HG02610 (cell line): ENCODE measurements around the gene RHBDL1.
A peak's percentile ranks its signal among the peaks of the same experiment; 100 is the strongest.

ENCODE experiments used
- ATAC-seq: cut with Tn5 transposase; IDR thresholded peaks from one replicate; pipeline ENCODE4 v1.9.1; 2021; ENCODE audit warnings: mild to moderate bottlenecking, moderate library complexity; ENCODE audit not compliant: unreplicated experiment

The RHBDL1 gene

GRCh38 chr16:636206-637080 lies 39.0 kb upstream of the RHBDL1 start, which contains the start of gene METTL26:
METTL26 (minus strand) TSS chr16:636305; CDS start chr16:636290, 15 bp downstream.
- ATAC-seq: peak; percentile 60

DNA sequence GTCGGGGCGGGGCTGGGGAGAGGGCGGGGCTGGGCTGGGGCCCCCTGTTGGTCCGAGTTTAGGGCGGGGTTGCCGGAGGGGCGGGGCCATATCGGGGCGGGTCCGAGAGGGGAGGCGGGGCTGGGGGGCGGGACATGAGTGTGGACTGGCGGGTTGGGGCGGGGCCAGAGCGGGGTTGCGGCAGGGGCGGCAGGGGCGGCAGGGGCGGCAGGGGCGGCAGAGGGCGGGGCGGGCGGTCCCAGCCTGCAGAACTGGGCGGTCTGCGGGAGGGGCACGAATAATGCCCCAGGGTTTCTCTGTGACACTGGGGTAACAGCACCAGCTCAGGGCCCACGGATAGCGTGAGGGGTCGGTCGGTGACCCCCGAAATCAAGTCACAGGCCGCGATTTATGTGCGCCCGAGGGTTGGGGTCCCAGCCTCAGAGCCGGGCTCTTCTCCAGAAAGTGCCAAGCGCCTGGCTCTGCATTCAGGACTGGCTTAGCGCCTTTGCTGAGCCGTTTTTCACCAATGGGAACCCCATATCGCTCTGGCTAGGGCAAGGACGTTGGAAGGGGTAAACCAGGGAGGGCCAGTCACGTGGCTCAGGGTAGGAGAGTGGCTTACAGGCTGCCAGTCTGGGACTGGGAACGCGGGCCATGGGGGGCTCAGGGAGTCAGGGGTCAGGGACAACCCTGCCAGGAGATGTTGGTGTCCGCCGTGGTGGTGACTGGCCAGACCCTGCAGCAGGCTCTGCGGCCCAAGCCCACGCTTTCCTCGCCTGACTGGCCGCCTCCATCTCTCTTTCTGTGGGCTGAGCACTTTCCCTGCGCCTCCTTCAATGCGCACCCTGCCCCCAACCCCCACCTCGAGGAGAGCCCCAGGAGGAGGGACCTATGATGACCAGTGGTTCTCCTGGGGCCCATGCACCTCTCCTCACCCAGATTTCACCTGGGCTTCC lies 38.1 kb upstream of the RHBDL1 start:
- peak; percentile 0 for ATAC-seq

GRCh38 chr16:638034-638543 lies 37.4 kb upstream of the RHBDL1 start:
- ATAC-seq: no peak

DNA sequence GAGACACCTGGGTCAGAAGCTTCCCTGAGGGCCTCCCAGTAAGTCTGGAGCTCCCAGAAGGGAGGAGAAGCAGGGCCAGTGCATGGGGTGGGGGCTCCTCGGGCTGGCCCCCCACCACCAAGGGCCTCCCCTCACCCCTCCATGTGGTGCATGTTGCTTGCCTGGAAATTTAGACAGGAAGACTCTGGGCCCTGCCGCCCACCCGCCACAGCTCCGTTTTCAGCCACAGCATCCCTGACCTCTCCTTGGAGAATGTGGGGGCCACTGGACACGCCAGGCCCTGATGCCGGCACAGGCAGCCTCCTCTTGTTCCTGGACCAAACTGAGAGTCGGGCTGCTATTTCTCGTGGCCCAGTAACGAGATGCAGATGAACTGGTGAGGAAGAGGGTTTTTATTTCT lies 36.6 kb upstream of the RHBDL1 start:
- ATAC-seq: no peak

DNA sequence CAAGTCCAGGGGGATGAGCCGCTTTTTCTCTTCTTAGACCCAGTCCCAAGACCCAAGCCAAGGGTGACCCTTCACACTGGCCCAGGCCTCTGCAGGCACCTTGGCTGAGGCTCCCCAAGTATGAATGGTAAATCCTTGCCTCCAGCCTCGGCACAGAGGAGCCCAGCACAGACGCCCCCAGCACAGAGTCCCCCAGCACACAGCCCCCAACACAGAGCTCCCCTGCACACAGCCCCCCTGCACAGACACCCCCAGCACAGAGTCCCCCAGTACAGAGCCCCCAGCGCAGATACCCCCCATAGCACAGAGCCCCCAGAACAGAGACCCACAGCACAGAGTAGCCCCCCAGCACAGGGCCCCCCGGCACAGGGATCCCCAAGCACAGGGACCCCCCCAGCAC lies 34.9 kb upstream of the RHBDL1 start:
- ATAC-seq: no peak

- peak; percentile 59 for ATAC-seq
These were observed 33.9 kb upstream of the RHBDL1 start, which contains the start of gene MCRIP2 for GRCh38 chr16:641326-642188. MCRIP2 (plus strand) TSS chr16:641828; CDS start chr16:641992, 164 bp downstream.

GRCh38 chr16:642189-643049 lies 33.1 kb upstream of the RHBDL1 start:
- ATAC-seq: peak; percentile 27

- ATAC-seq: no peak
These were observed 32.5 kb upstream of the RHBDL1 start for GRCh38 chr16:643050-643368.

DNA sequence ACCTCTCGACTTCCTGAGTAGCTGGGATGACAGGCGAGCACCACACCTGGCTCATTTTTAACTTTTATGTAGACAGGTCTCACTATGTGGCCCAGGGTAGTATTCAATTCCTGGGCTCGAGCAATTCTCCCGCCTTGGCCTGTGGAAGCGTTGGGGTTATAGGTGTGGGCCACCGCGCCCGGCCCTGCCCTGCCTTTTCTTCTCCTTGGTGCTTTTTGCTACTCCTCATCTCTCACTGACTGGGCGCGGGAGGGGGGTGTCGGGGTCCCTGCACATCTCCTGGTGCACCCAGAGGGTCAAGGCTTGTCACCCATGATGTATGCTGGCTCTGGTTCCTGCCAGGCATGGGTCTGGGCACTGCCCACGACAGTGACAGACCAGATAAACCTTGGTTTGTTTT lies 30.9 kb upstream of the RHBDL1 start:
- ATAC-seq: no peak

GRCh38 chr16:645852-646678 lies 29.4 kb upstream of the RHBDL1 start:
- ATAC-seq: no peak

DNA sequence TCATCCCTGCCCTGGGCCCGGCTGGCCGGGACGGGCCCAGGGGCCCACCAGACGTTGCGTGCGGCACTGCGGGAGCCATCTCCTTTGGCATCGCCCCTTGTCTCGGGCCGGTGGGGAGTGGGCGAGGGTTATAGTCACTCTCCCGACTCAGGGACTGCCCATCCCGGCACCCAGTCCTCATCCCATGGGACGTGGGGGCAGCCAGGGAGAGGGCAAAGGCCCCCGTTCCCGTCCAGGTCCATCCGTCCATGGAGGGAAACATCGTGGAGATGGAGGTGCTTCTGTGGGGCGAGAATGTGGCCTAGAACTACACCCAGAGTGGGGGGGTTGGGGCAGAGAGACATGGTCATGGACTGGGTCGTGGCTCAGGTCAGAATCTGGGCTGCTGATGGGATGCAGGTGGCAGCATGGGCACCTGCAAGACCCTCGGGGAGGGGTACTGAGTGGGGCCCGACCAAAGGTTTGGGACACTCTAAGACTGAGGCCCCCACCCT lies 28.7 kb upstream of the RHBDL1 start:
- ATAC-seq: no peak

- ATAC-seq: no peak
These were observed 28.1 kb upstream of the RHBDL1 start for GRCh38 chr16:647173-647902.

- no peak for ATAC-seq
These were observed 27.2 kb upstream of the RHBDL1 start for GRCh38 chr16:648071-648780.

- ATAC-seq: peak; percentile 74
These were observed 26.5 kb upstream of the RHBDL1 start, which contains the start of gene WDR90 for GRCh38 chr16:648781-649589. WDR90 (plus strand) TSS chr16:649365; CDS start chr16:649417, 52 bp downstream.

DNA sequence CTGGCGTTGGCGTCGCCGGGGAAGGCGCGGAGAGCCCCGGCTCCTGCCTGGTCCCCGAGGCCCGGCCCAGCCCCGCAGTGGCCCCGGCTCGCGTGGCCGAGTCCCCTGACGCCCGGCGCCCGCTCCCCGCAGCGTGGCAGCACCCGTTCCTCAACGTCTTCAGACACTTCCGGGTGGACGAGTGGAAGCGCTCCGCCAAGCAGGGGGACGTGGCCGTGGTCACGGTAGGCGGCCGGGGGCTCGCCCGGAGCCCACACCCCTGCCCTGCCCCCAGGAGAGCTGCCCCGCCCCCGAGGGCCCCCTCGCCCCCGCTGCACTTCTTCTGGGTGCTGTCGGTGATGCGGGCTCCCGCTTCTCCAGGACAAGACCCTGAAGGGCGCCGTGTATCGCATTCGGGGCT lies 25.8 kb upstream of the RHBDL1 start:
- no peak for ATAC-seq

DNA sequence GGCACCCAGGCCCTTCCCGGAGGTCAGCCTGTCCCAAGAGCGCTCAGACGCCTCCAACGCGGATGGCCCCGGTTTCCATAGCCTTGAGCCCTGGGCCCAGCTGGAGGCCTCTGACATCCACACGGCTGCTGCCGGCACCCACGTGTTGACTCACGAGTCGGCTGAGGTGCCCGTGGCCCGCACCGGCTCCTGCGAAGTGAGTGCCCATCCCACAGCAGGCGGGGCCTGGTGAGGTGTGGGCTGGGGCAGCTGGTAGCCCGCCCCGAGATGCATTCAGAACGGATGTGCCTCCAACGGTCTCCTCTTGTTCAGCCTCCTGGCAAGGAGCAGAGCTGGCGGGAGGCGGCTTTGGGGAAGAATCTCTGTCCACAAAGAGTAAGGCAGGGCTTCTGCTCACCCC lies 23.6 kb upstream of the RHBDL1 start:
- no peak for ATAC-seq
